ENCODE data around the gene CYP27B1.

CYP27B1 gene

DNA sequence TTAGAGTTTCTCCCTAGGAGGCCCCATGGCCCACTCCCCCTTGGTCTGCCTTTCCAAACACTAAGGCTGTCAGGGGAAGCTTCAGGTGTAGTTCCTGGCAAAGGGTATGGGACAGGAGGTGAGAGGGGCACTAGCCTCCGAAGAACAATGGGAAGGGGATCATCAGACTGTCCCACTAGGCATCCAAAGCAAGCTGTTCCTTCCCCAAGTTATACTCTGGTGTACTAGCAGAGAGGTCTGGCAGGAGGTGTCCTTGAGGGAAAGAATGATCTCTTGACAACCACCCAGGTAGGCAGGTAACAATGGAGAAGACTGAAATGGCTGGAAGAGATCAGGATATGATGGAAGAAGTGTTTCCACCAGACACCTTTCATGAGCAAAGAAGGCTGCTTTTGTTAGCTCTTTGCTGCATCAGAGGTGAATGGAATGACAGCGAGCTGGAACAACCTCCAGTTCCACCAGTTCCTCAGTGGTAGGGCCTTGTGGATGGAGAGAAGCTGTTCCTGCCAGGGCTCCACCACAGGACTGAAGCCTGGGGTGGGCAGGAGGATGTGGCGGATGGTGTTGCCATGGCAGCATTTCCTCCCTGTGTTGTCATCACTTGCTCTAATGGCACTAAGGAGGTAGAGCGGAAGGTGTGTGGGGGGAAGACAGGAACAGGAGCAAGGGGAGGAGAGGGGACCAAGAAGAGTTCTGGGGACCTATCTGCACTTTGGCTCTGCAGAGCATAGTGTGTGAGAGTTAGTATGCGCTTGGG is 26.0 kb downstream of the CYP27B1 start:
- H3K9me2 ChIP-seq (replicated peaks; ENCODE audit: insufficient read depth, low read length), result no peaks in the 10 kb centered on the region
- peaks cover 28% of the 10 kb centered on the region for H3K4me1 ChIP-seq (ENCODE audit: low read length)
- TF ChIP-seq EZH2phosphoT487 (IDR thresholded peaks at IDR 0.05; ENCODE audit: low read length) (no peak), EZH2 (optimal IDR thresholded peaks at IDR 0.05; ENCODE audit: low read depth, low read length) (no peak)
- TF ChIP-seq, protein P1, sequence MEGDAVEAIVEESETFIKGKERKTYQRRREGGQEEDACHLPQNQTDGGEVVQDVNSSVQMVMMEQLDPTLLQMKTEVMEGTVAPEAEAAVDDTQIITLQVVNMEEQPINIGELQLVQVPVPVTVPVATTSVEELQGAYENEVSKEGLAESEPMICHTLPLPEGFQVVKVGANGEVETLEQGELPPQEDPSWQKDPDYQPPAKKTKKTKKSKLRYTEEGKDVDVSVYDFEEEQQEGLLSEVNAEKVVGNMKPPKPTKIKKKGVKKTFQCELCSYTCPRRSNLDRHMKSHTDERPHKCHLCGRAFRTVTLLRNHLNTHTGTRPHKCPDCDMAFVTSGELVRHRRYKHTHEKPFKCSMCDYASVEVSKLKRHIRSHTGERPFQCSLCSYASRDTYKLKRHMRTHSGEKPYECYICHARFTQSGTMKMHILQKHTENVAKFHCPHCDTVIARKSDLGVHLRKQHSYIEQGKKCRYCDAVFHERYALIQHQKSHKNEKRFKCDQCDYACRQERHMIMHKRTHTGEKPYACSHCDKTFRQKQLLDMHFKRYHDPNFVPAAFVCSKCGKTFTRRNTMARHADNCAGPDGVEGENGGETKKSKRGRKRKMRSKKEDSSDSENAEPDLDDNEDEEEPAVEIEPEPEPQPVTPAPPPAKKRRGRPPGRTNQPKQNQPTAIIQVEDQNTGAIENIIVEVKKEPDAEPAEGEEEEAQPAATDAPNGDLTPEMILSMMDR (IDR thresholded peaks at IDR 0.05; ENCODE audit: low read length), result no peak
- peak; percentile 37 for DNase-seq
- H3K9ac ChIP-seq (ENCODE audit: low read length), result peak overlapping the region; percentile 76; the same call in 1 of the 2 replicates
- no peaks in the 10 kb centered on the region for H3K9me3 ChIP-seq (replicated peaks; ENCODE audit: insufficient read depth, low read length)
- H4K20me1 ChIP-seq (ENCODE audit: insufficient read depth, low read length), result no peaks in the 10 kb centered on the region; the same call in 1 of the 2 replicates
- H3K36me3 ChIP-seq (replicated peaks; ENCODE audit: insufficient read depth, low read length), result no peaks in the 10 kb centered on the region
- H3K27me3 ChIP-seq (replicated peaks; ENCODE audit: insufficient read depth, low read length), result no peaks in the 10 kb centered on the region
- H3K79me2 ChIP-seq (ENCODE audit: low read length), result peaks cover 44% of the 10 kb centered on the region
- peak overlapping the region; percentile 46; the same call in 1 of the 2 replicates for H3K27ac ChIP-seq (ENCODE audit: low read length)
- H2AFZ ChIP-seq (ENCODE audit: low read length), result no peak overlapping the region
- H3K4me2 ChIP-seq (ENCODE audit: low read depth, low read length), result peak overlapping the region; percentile 72
- H3K4me3 ChIP-seq (ENCODE audit: low read length), result peak overlapping the region; percentile 80
- peaks cover 19% of the 10 kb centered on the region for H3F3A ChIP-seq (ENCODE audit: insufficient read depth, low read length)

- Histone ChIP-seq H3K9ac (ENCODE audit: low read length) (no peak overlapping the region), H3K27ac (ENCODE audit: low read length) (no peak overlapping the region), H3K79me2 (ENCODE audit: low read length) (peaks cover 36% of the 10 kb centered on the region), H3K4me2 (ENCODE audit: low read depth, low read length) (peak overlapping the region; percentile 72; the same call in 1 of the 2 replicates), H4K20me1 (ENCODE audit: insufficient read depth, low read length) (no peaks in the 10 kb centered on the region; the same call in 1 of the 2 replicates), H3K4me3 (ENCODE audit: low read length) (no peak overlapping the region), H3K9me2 (replicated peaks; ENCODE audit: insufficient read depth, low read length) (no peaks in the 10 kb centered on the region), H3K9me3 (replicated peaks; ENCODE audit: insufficient read depth, low read length) (no peaks in the 10 kb centered on the region), H3K4me1 (ENCODE audit: low read length) (peaks cover 28% of the 10 kb centered on the region), H3F3A (ENCODE audit: insufficient read depth, low read length) (peaks cover 15% of the 10 kb centered on the region; the same call in 1 of the 2 replicates), H3K27me3 (replicated peaks; ENCODE audit: insufficient read depth, low read length) (no peaks in the 10 kb centered on the region), H3K36me3 (replicated peaks; ENCODE audit: insufficient read depth, low read length) (no peaks in the 10 kb centered on the region), H2AFZ (ENCODE audit: low read length) (no peak overlapping the region)
- no peak for DNase-seq
- TF ChIP-seq EZH2phosphoT487 (IDR thresholded peaks at IDR 0.05; ENCODE audit: low read length), result no peak
- no peak for TF ChIP-seq EZH2 (optimal IDR thresholded peaks at IDR 0.05; ENCODE audit: low read depth, low read length)
- TF ChIP-seq, protein P1 (IDR thresholded peaks at IDR 0.05; ENCODE audit: low read length), result no peak
These were observed 26.9 kb downstream of the CYP27B1 start for GRCh38 chr12:57739914-57740538.

DNA sequence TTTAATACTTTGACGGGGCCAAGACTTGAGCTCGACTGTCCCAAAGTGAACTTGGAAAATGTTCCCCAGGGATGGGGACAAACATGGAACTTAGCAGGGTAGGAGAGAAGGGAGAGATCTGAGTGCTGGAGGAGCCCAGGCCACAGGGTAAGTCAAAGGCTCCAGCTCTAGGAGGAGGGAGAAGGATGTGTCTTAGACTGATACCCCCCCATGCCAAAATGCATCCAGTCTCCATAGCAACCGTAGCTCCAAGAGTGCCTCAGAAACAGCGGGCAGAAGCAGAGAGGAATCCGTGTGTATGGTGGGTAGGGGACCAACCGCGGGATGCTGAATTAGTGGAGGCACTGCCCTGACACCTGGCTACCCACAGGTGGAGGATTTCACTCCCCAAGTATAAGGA is 27.5 kb downstream of the CYP27B1 start:
- Histone ChIP-seq H3K36me3 (replicated peaks; ENCODE audit: insufficient read depth, low read length) (no peaks in the 10 kb centered on the region), H3K9me3 (replicated peaks; ENCODE audit: insufficient read depth, low read length) (no peaks in the 10 kb centered on the region), H3K4me1 (ENCODE audit: low read length) (peaks cover 28% of the 10 kb centered on the region), H3K9me2 (replicated peaks; ENCODE audit: insufficient read depth, low read length) (no peaks in the 10 kb centered on the region), H3K27me3 (replicated peaks; ENCODE audit: insufficient read depth, low read length) (no peaks in the 10 kb centered on the region), H3K4me2 (ENCODE audit: low read depth, low read length) (no peak overlapping the region), H3K9ac (ENCODE audit: low read length) (no peak overlapping the region), H3F3A (ENCODE audit: insufficient read depth, low read length) (peaks cover 15% of the 10 kb centered on the region; the same call in 1 of the 2 replicates), H4K20me1 (ENCODE audit: insufficient read depth, low read length) (no peaks in the 10 kb centered on the region; the same call in 1 of the 2 replicates), H3K79me2 (ENCODE audit: low read length) (peaks cover 35% of the 10 kb centered on the region), H2AFZ (ENCODE audit: low read length) (no peak overlapping the region), H3K27ac (ENCODE audit: low read length) (no peak overlapping the region), H3K4me3 (ENCODE audit: low read length) (no peak overlapping the region)
- TF ChIP-seq EZH2 (optimal IDR thresholded peaks at IDR 0.05; ENCODE audit: low read depth, low read length), result no peak
- no peak for TF ChIP-seq EZH2phosphoT487 (IDR thresholded peaks at IDR 0.05; ENCODE audit: low read length)
- TF ChIP-seq, protein P1 (IDR thresholded peaks at IDR 0.05; ENCODE audit: low read length), result no peak
- no peak for DNase-seq
